ENCODE results near the gene FTSJ3.

- no peak for TF ChIP-seq JUN (IDR thresholded peaks at IDR 0.05)
- no peak for TF ChIP-seq CTCF (IDR thresholded peaks at IDR 0.05)
- no peak for TF ChIP-seq MAFK (IDR thresholded peaks at IDR 0.05; ENCODE audit: partially characterized antibody)
- no peak for TF ChIP-seq NPAS2 (CRISPR knock-in tag; IDR thresholded peaks at IDR 0.05; ENCODE audit: borderline replicate concordance)
- no peak for TF ChIP-seq MAX (IDR thresholded peaks at IDR 0.05)
- no peak for TF ChIP-seq CHD2 (IDR thresholded peaks at IDR 0.05; ENCODE audit: low read length, partially characterized antibody)
- TF ChIP-seq NR3C1 (IDR thresholded peaks at IDR 0.05), result no peak
- TF ChIP-seq RNF2 (IDR thresholded peaks at IDR 0.05; ENCODE audit: borderline replicate concordance, low read depth), result no peak
- TF ChIP-seq MYC (IDR thresholded peaks at IDR 0.05; ENCODE audit: borderline replicate concordance, low read length), result no peak
- TF ChIP-seq EP300 (IDR thresholded peaks at IDR 0.05), result no peak
These were observed 26.7 kb downstream of the FTSJ3 start for GRCh38 chr17:63800783-63801182.
